Neural cell (in vitro differentiated cells): Measurements from ENCODE around the gene ALDOA. TPM values are rescaled to one million over a fixed set of nuclear protein-coding genes. Genes with fewer than 3 reads are reported as not detected.

Experiments used
- H2AFZ ChIP-seq: fragments of 200-600, 300-800 bp; sonication (generic), shearing (Covaris generic); 2 replicates; pipeline ENCODE4 v1.6.0; 2014; ENCODE audit warnings: low read depth, mild to moderate bottlenecking, antibody characterized with exemption, low read length, moderate library complexity
- H3F3A ChIP-seq: fragments of 200-600 bp; shearing (Covaris generic); 2 replicates; pipeline ENCODE4 v1.6.1; 2016; ENCODE audit warnings: mild to moderate bottlenecking, moderate library complexity, mixed read lengths, antibody characterized with exemption, low read length; ENCODE audit not compliant: insufficient read depth, poor library complexity, severe bottlenecking
- H3K27ac ChIP-seq: fragments of 200-600, 300-800 bp; sonication (generic), shearing (Covaris generic); 2 replicates; pipeline ENCODE4 v1.5.1; 2014; ENCODE audit warnings: mild to moderate bottlenecking, low read length, moderate library complexity
- H3K27me3 ChIP-seq: fragments of 300-800, 200-600 bp; sonication (generic), shearing (Covaris generic); 2 replicates; pipeline ENCODE4 v1.6.0; 2014; ENCODE audit warnings: mild to moderate bottlenecking, low read depth, low read length, moderate library complexity; ENCODE audit not compliant: insufficient read depth
- H3K36me3 ChIP-seq: fragments of 300-800, 200-600 bp; sonication (generic), shearing (Covaris generic); 2 replicates; pipeline ENCODE4 v1.5.1; 2014; ENCODE audit warnings: mild to moderate bottlenecking, antibody characterized with exemption, low read length, moderate library complexity; ENCODE audit not compliant: insufficient read depth
- H3K4me2 ChIP-seq: fragments of 300-800, 200-600 bp; sonication (generic), shearing (Covaris generic); 2 replicates; pipeline ENCODE4 v1.6.0; 2014; ENCODE audit warnings: mild to moderate bottlenecking, low read length
- H3K4me3 ChIP-seq: fragments of 300-800, 200-600 bp; sonication (generic), shearing (Covaris generic); 2 replicates; pipeline ENCODE4 v1.5.1; 2014; ENCODE audit warnings: mild to moderate bottlenecking, low read length, moderate library complexity
- H3K79me2 ChIP-seq: fragments of 200-600 bp; shearing (Covaris generic); replicated peaks from 2 replicates; pipeline ENCODE4 v1.6.0; 2014; ENCODE audit warnings: mild to moderate bottlenecking, low read length, moderate library complexity; ENCODE audit not compliant: insufficient read depth
- H3K9ac ChIP-seq: fragments of 300-800, 200-600 bp; sonication (generic), shearing (Covaris generic); 2 replicates; pipeline ENCODE4 v1.6.1; 2016; ENCODE audit warnings: mild to moderate bottlenecking, low read length, mixed read lengths
- H3K9me2 ChIP-seq: fragments of 200-600 bp; shearing (Covaris generic); 2 replicates; pipeline ENCODE4 v1.6.1; 2016; ENCODE audit warnings: mild to moderate bottlenecking, low read length, mixed read lengths; ENCODE audit not compliant: insufficient read depth
- H3K9me3 ChIP-seq: fragments of 200-600, 300-800 bp; sonication (generic), shearing (Covaris generic); 2 replicates; pipeline ENCODE4 v1.6.1; 2016; ENCODE audit warnings: mild to moderate bottlenecking, mixed run types, low read length, moderate library complexity, mixed read lengths
- H4K20me1 ChIP-seq: fragments of 200-600 bp; shearing (Covaris generic); 2 replicates; pipeline ENCODE4 v1.6.1; 2016; ENCODE audit warnings: mild to moderate bottlenecking, mixed run types; ENCODE audit not compliant: insufficient read depth
- CTCF ChIP-seq: fragments of 450-650 bp; IDR thresholded peaks from 2 replicates; pipeline ENCODE4 v1.5.1; 2014; ENCODE audit warnings: antibody characterized with exemption, mild to moderate bottlenecking, moderate library complexity; ENCODE audit not compliant: poor library complexity, severe bottlenecking
- EP300 ChIP-seq: fragments of 450-650 bp; conservative IDR thresholded peaks from 2 replicates; pipeline ENCODE4 v1.6.1; 2014; ENCODE audit warnings: antibody characterized with exemption, mild to moderate bottlenecking, moderate library complexity; ENCODE audit not compliant: poor library complexity, severe bottlenecking
- EZH2 ChIP-seq: fragments of 200-600, 300-800 bp; shearing (Covaris generic), sonication (generic); IDR thresholded peaks from 2 replicates; pipeline ENCODE4 v1.6.1; 2014; ENCODE audit warnings: antibody characterized with exemption, low read length, borderline replicate concordance, mild to moderate bottlenecking; ENCODE audit not compliant: insufficient read depth, poor library complexity, severe bottlenecking
- MXI1 ChIP-seq: fragments of 450-650 bp; conservative IDR thresholded peaks from 2 replicates; pipeline ENCODE4 v1.6.1; 2014; ENCODE audit warnings: antibody characterized with exemption, mild to moderate bottlenecking; ENCODE audit not compliant: poor library complexity, severe bottlenecking
- POLR2AphosphoS5 ChIP-seq: IDR thresholded peaks from 2 replicates; pipeline ENCODE4 v1.6.1; 2012
- RAD21 ChIP-seq: fragments of 450-650 bp; conservative IDR thresholded peaks from 2 replicates; pipeline ENCODE4 v1.6.1; 2014; ENCODE audit warnings: antibody characterized with exemption, mild to moderate bottlenecking, moderate library complexity
- REST ChIP-seq: IDR thresholded peaks from 2 replicates; pipeline ENCODE4 v1.6.1; 2012; ENCODE audit warnings: borderline replicate concordance
- SMC3 ChIP-seq: fragments of 450-650 bp; conservative IDR thresholded peaks from 2 replicates; pipeline ENCODE4 v1.6.1; 2014; ENCODE audit warnings: antibody characterized with exemption, mild to moderate bottlenecking, moderate library complexity; ENCODE audit not compliant: poor library complexity
- TAF1 ChIP-seq: IDR thresholded peaks from 2 replicates; pipeline ENCODE4 v1.6.1; 2012; ENCODE audit warnings: low read depth
- polyA plus RNA-seq: library from polyadenylated mRNA; depleted of rRNA; stranded (reverse); fragments of >200 nt; gene quantifications from 2 replicates; pipeline ENCODE4 v1.2.3, GENCODE V29; 2014

Gene ALDOA
- polyA plus RNA-seq, 1 donor from 2014 or later = 59.3 TPM

- Histone ChIP-seq H3F3A (no peaks in the 10 kb centered on the region), H3K79me2 (peaks cover 10% of the 10 kb centered on the region), H2AFZ (no peak overlapping the region), H3K4me2 (no peak overlapping the region), H4K20me1 (no peaks in the 10 kb centered on the region), H3K36me3 (no peaks in the 10 kb centered on the region), H3K9ac (no peak overlapping the region), H3K9me2 (no peaks in the 10 kb centered on the region), H3K4me3 (no peak overlapping the region), H3K9me3 (no peaks in the 10 kb centered on the region), H3K27me3 (no peaks in the 10 kb centered on the region), H3K27ac (no peak overlapping the region)
- TF ChIP-seq TAF1 (no peak), RAD21 (no peak), CTCF (no peak), REST (no peak), SMC3 (no peak), EP300 (no peak), MXI1 (no peak), EZH2 (no peak), POLR2AphosphoS5 (no peak)
Observed at GRCh38 chr16:30054451-30054850, 11.1 kb upstream of the ALDOA start.

GRCh38 chr16:30054959-30055553 lies 10.5 kb upstream of the ALDOA start:
- no peak overlapping the region for H3K27ac ChIP-seq
- no peaks in the 10 kb centered on the region for H3F3A ChIP-seq
- H3K27me3 ChIP-seq = no peaks in the 10 kb centered on the region
- no peaks in the 10 kb centered on the region for H3K36me3 ChIP-seq
- no peaks in the 10 kb centered on the region for H3K9me2 ChIP-seq
- TF ChIP-seq REST (no peak), POLR2AphosphoS5 (no peak), CTCF (peak; percentile 39), EP300 (no peak), MXI1 (no peak)
- no peaks in the 10 kb centered on the region for H3K9me3 ChIP-seq
- peaks cover 10% of the 10 kb centered on the region for H3K79me2 ChIP-seq
- H3K4me2 ChIP-seq = no peak overlapping the region
- H2AFZ ChIP-seq = no peak overlapping the region
- H3K4me3 ChIP-seq = no peak overlapping the region
- no peak overlapping the region for H3K9ac ChIP-seq
- H4K20me1 ChIP-seq = no peaks in the 10 kb centered on the region
